Stimulated activated CD4-positive, alpha-beta T cell treated with anti-CD3 and anti-CD28 coated beads, Interleukin-12 subunit alpha, Interleukin-12 subunit beta, amount 100 ng/mL, for 24 hours (primary cell): ENCODE results near the gene WFDC12.
A peak's percentile ranks its signal among the peaks of the same experiment; 100 is the strongest.

Experiments
- DNase-seq, 2 experiments: peaks; one replicate each; pipeline ENCODE4 v3.0.0-alpha.2; 2020; ENCODE audit warnings: low read depth in 2 of 2

The WFDC12 gene

GRCh38 chr20:45115386-45115774 lies 8.9 kb downstream of the WFDC12 start:
- DNase-seq = no peak

DNA sequence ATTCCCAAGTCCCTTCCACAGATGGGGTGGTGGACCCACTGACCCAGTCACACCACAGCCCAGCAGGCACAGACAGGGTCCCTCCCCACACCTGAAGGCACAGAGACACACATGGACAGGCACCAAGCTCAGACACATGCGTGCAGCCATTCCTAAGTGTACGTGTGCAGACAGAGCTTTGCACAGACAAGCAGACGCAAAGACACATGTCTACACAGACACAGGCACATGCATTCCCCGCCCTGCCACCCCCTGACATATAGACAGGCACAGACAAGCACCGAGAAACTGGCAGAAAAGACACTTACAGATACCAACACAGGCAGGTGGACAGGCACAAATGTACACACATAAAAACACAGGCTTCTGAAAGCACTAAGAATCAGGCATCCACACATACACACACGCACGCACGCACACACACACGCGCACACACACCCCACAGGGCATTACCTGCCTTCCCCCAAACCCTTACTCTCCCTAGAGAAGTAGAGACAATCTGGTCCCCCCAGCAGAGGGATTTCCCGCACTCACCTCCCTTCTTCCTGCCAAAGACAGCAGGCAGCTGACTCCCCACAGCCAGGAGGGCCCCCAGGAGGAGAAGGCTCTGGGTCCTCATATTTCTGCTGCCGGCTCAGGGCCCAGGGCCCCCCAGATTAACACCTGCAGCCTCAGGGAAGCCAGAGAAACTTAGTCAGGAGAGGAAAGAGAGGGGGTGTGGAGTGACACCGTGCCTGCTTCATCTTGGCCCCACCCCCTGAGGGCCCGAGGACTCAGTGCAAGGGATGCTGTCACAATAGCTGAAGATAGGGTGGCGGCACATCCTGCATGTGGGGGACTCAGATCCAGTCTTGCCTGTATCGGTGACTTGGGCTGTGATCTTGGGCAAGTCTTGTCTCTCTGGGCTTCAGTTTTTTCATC lies 9.5 kb downstream of the WFDC12 start, which contains the start of gene WFDC5:
Gene WFDC5 (minus strand): TSS at position 710 of the 921 bp plus-strand sequence. CDS start 91 bp downstream, at position 619.
- DNase-seq = no peak

DNA sequence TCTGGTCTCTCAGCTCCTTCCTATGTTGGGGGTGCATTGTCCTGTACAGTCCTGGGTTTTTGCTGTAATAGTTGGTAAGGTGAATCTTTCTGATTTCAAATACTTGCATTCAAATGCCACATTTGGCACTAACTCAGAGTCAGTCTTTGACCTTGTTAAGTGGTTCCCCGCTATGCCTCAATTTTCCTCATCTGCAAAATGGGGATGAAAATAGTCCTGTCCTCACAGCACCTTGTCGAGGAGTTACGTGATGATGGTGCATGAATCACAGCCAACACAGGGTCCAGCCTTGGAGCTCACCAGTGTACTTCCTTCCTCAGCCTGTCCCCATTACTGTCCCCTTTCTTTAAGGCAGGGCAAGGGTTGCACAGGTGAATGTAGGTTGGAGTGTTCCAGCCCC lies 10.4 kb downstream of the WFDC12 start:
- no peak for DNase-seq

- DNase-seq = no peak
Observed at GRCh38 chr20:45112754-45113153, 11.5 kb downstream of the WFDC12 start.

DNA sequence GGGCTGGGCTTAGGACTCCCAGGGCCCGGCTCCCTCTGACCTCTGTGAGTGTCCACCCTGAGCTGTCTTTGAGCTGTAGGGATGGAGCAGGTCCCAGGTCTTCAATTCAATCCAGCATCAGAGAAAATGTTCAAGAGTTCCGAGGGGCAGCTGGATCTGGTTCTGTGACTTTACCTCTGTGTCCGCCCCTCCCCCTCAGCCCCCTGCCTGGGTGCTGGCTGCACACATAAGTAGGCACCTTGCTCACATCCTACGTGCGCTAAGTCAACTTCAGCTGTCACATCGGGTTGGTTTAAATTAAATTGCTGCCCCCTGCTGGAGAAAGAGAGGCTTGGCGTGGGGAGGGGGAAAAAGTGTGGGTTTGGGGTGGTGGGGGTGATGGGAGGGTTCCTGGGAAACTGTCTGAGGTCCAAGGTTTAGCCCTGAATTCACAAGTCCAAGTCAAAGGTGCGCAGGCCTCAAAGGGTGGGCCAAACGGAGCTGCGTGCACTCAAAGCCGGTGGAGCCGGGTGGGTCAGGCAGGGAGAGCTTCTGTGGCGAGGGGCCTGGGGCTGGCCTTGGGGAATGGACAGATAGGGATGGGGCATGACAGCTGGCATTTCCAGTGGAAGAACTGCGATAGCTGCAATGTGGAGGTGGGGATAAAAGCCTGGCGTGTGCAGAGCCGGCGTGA lies 12.3 kb downstream of the WFDC12 start:
- DNase-seq = no peak

DNA sequence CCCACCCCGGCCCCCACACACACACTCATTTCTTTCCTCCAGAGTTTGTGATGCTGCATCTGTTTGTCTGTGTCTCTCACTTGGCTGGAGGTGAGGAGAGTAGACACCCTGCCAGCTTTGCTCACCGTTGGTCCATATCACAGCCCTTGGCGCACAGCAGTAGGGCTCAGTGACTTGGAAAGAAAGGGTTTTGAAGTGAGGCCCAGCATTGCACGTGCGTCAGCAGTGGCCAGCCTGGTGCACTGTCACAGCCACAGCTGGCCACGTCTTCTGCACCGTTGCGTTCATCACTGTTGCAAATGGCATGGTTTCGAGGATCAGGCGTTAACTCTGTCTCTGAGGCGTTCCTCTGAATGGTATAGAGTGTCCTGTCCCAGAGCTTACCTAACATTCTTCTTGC lies 13.0 kb downstream of the WFDC12 start:
- DNase-seq = no peak

GRCh38 chr20:45110301-45110700 lies 14.0 kb downstream of the WFDC12 start:
- no peak for DNase-seq

GRCh38 chr20:45109634-45110033 lies 14.6 kb downstream of the WFDC12 start:
- no peak for DNase-seq

DNA sequence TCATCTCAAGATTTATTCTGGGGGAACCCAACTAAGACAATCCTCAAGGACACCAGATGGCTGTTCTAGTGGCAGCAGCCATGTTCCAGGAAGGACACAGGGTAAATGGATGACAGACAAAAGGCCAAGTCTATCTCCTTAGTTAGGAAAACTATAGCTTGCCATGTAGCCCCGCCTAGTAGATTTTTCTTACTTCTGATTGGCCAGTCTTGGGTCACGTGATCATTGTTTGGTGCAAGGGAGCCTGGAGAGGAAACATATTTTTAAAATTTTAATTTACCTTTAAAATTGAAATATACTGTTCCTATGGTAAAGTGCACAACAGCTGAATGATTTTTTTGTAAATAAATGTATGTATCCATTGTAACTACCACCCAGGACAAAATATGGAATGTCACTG lies 18.9 kb downstream of the WFDC12 start:
- DNase-seq = no peak

DNA sequence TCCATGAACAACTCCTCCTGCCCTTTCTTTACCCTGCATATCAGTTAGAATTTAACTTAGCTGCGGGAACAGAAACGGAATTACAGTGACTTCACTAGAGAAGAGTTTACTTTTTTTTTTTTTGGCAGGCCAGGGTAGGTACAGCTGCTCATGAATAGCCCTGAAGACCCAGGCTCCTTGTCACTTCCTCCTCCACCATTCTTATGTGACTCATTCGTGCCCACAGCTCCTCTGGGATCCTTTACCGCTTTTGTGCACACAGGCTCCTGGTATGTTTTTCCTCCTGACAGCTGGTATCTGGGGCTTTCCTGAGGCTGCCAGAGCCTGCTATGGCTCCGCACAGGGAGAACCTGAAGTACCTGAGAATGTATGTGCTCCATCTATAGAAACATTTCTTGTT lies 19.5 kb downstream of the WFDC12 start:
- no peak for DNase-seq

GRCh38 chr20:45103072-45103471 lies 21.2 kb downstream of the WFDC12 start:
- no peak for DNase-seq

- DNase-seq = no peak
Observed at GRCh38 chr20:45101333-45101850, 22.9 kb downstream of the WFDC12 start.

GRCh38 chr20:45100563-45101245 lies 23.6 kb downstream of the WFDC12 start, which contains the start of gene KCNS1:
KCNS1 (minus strand) TSS chr20:45101127; CDS start chr20:45099236, 1,891 bp downstream.
- no peak for DNase-seq

- peak in 1 of 2 experiments; percentile 29 for DNase-seq
Observed at GRCh38 chr20:45098103-45098773, 26.0 kb downstream of the WFDC12 start.

DNA sequence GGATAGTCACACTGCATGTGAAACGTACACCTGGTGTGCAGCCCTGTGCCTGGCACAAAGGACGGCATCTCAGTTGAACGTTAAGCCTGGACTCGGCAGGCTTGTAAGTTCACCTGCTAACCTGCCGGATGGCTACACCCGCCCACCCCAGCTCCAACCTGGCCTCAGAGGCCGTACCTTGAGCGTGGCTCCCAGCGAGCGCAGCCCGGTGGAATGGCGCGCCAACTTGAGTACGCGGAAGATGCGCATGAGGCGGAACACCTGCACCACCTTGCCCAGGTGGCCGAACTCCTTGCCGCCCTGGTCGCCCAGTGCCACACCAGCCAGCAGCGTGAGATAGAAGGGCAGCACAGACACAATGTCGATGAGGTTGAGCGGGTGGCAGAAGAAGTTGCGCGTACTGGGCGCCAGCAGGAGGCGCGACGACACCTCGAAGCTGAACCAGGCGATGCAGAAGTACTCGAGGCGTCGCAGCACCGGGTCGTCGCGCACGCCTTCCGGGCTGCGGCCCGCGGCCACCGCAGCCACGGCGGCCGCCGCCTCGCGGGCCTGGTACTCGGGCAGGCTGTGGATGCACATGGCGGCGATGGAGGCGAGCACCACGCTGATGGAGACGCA lies 26.7 kb downstream of the WFDC12 start:
- peak in 1 of 2 experiments; percentile 41 for DNase-seq

- no peak for DNase-seq
Observed at GRCh38 chr20:45096781-45097180, 27.5 kb downstream of the WFDC12 start.

GRCh38 chr20:45095805-45096238 lies 28.4 kb downstream of the WFDC12 start:
- peak in 1 of 2 experiments; percentile 42 for DNase-seq

- no peak for DNase-seq
Observed at GRCh38 chr20:45094864-45095574, 29.2 kb downstream of the WFDC12 start.

GRCh38 chr20:45094201-45094600 lies 30.1 kb downstream of the WFDC12 start:
- DNase-seq = no peak

GRCh38 chr20:45092898-45093297 lies 31.4 kb downstream of the WFDC12 start:
- DNase-seq = no peak
